ENCODE data around the gene B4GALT7. TPM values are rescaled to one million over a fixed set of nuclear protein-coding genes. Genes with fewer than 3 reads are reported as not detected.

The B4GALT7 gene
- total RNA-seq, 2 experiments from 2014 or later = 31.1 to 33.8 TPM

- Mint-ChIP-seq H3K27ac (no peak overlapping the region), H3K4me1 (ENCODE audit: low read depth) (peaks cover 37% of the 10 kb centered on the region), H3K36me3 (ENCODE audit: low read depth) (peaks cover 23% of the 10 kb centered on the region), H3K4me3 (no peak overlapping the region), H3K9me3 (no peaks in the 10 kb centered on the region), H3K27me3 (no peaks in the 10 kb centered on the region)
- H3K27ac ChIP-seq (ENCODE audit: low read depth in 1 of 2, low read length in 2 of 2) = no peak overlapping the region
- H3K27me3 ChIP-seq (ENCODE audit: control insufficient read depth in 1 of 2, insufficient read depth in 2 of 2, low read length in 2 of 2) = no peaks in the 10 kb centered on the region
- H3K36me3 ChIP-seq (ENCODE audit: insufficient read depth, low read length) = peaks cover 7% of the 10 kb centered on the region
- H3K4me1 ChIP-seq (ENCODE audit: insufficient read depth, low read length) = peaks cover 27% of the 10 kb centered on the region
- DNase-seq = no peak
- POLR2A ChIA-PET = no interaction called here
- H3K9me3 ChIP-seq (ENCODE audit: control insufficient read depth in 1 of 2, insufficient read depth in 1 of 2, low read length in 2 of 2) = no peaks in the 10 kb centered on the region
- no peak for ATAC-seq (ENCODE audit: poor library complexity)
- CTCF ChIA-PET = no interaction called here
- no peak overlapping the region for H3K4me3 ChIP-seq (ENCODE audit: low read length)
- intact Hi-C loops (cut with DNase I, micrococcal nuclease) = loop anchor here in 1 of 2 experiments (5.0 kb wide), 1 partner anchor 548 kb away; the partner anchor contains the start of gene NHP2
- TF ChIP-seq CTCF (IDR thresholded peaks at IDR 0.05) = no peak
Measured at GRCh38 chr5:177604656-177605055, 4.7 kb downstream of the B4GALT7 start.

GRCh38 chr5:177605078-177605477, 5.1 kb downstream of the B4GALT7 start:
- DNase-seq = no peak
- Mint-ChIP-seq H3K27ac (no peak overlapping the region), H3K9me3 (no peaks in the 10 kb centered on the region), H3K36me3 (ENCODE audit: low read depth) (peaks cover 23% of the 10 kb centered on the region), H3K27me3 (no peaks in the 10 kb centered on the region), H3K4me3 (no peak overlapping the region), H3K4me1 (ENCODE audit: low read depth) (peaks cover 37% of the 10 kb centered on the region)
- Histone ChIP-seq H3K27me3 (ENCODE audit: control insufficient read depth in 1 of 2, insufficient read depth in 2 of 2, low read length in 2 of 2) (no peaks in the 10 kb centered on the region), H3K4me1 (ENCODE audit: insufficient read depth, low read length) (peaks cover 26% of the 10 kb centered on the region), H3K4me3 (ENCODE audit: low read length) (no peak overlapping the region), H3K9me3 (ENCODE audit: control insufficient read depth in 1 of 2, insufficient read depth in 1 of 2, low read length in 2 of 2) (no peaks in the 10 kb centered on the region), H3K27ac (ENCODE audit: low read depth in 1 of 2, low read length in 2 of 2) (no peak overlapping the region), H3K36me3 (ENCODE audit: insufficient read depth, low read length) (peaks cover 10% of the 10 kb centered on the region)
- CTCF ChIA-PET = no interaction called here
- POLR2A ChIA-PET = no interaction called here
- no peak for ATAC-seq (ENCODE audit: poor library complexity)
- TF ChIP-seq CTCF (IDR thresholded peaks at IDR 0.05) = no peak
- intact Hi-C loops (cut with DNase I, micrococcal nuclease) = no loop called here

- POLR2A ChIA-PET = no interaction called here
- Histone ChIP-seq H3K36me3 (ENCODE audit: insufficient read depth, low read length) (peaks cover 10% of the 10 kb centered on the region), H3K27ac (ENCODE audit: low read depth in 1 of 2, low read length in 2 of 2) (no peak overlapping the region), H3K4me1 (ENCODE audit: insufficient read depth, low read length) (peaks cover 21% of the 10 kb centered on the region), H3K27me3 (ENCODE audit: control insufficient read depth in 1 of 2, insufficient read depth in 2 of 2, low read length in 2 of 2) (no peaks in the 10 kb centered on the region), H3K4me3 (ENCODE audit: low read length) (no peak overlapping the region), H3K9me3 (ENCODE audit: control insufficient read depth in 1 of 2, insufficient read depth in 1 of 2, low read length in 2 of 2) (no peaks in the 10 kb centered on the region)
- peaks cover 33% of the 10 kb centered on the region for H3K4me1 Mint-ChIP-seq (ENCODE audit: low read depth)
- ATAC-seq (ENCODE audit: poor library complexity) (no peak), DNase-seq (peak in 1 of 14 experiments; percentile 14)
- intact Hi-C loops (cut with DNase I, micrococcal nuclease) = no loop called here
- peaks cover 19% of the 10 kb centered on the region for H3K36me3 Mint-ChIP-seq (ENCODE audit: low read depth)
- H3K27me3 Mint-ChIP-seq = no peaks in the 10 kb centered on the region
- no peaks in the 10 kb centered on the region for H3K9me3 Mint-ChIP-seq
- no peak overlapping the region for H3K27ac Mint-ChIP-seq
- H3K4me3 Mint-ChIP-seq = no peak overlapping the region
- no peak for TF ChIP-seq CTCF (IDR thresholded peaks at IDR 0.05)
- CTCF ChIA-PET = no interaction called here
Measured at GRCh38 chr5:177605667-177606066, 5.7 kb downstream of the B4GALT7 start.
